Dermis microvascular lymphatic vessel endothelial cell (primary cell): ENCODE data around the gene VPS37D. TPM values are rescaled to one million over a fixed set of nuclear protein-coding genes. Genes with fewer than 3 reads are reported as not detected.
A peak's percentile ranks its signal among the peaks of the same experiment; 100 is the strongest.
"Not testable (repeated sequence)": the region's sequence is repeated elsewhere in the genome, so short reads cannot be mapped to it uniquely, and the experiment has no call there.

Source experiments
- DNase-seq, 2 donors: peaks; one replicate each; pipeline versions ENCODE4 v3.0.0 to v3.0.0-alpha.2; 2010; ENCODE audit warnings: low read depth in 2 of 2
- total RNA-seq: library from RNA; depleted of rRNA; stranded (reverse); fragments of >200 nt; gene quantifications from 2 replicates; pipeline ENCODE4 v1.2.1, GENCODE V29; 2014

Gene VPS37D, protein sequence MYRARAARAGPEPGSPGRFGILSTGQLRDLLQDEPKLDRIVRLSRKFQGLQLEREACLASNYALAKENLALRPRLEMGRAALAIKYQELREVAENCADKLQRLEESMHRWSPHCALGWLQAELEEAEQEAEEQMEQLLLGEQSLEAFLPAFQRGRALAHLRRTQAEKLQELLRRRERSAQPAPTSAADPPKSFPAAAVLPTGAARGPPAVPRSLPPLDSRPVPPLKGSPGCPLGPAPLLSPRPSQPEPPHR
- total RNA-seq = 2.7 and 3.8 TPM in 2 replicates

DNA sequence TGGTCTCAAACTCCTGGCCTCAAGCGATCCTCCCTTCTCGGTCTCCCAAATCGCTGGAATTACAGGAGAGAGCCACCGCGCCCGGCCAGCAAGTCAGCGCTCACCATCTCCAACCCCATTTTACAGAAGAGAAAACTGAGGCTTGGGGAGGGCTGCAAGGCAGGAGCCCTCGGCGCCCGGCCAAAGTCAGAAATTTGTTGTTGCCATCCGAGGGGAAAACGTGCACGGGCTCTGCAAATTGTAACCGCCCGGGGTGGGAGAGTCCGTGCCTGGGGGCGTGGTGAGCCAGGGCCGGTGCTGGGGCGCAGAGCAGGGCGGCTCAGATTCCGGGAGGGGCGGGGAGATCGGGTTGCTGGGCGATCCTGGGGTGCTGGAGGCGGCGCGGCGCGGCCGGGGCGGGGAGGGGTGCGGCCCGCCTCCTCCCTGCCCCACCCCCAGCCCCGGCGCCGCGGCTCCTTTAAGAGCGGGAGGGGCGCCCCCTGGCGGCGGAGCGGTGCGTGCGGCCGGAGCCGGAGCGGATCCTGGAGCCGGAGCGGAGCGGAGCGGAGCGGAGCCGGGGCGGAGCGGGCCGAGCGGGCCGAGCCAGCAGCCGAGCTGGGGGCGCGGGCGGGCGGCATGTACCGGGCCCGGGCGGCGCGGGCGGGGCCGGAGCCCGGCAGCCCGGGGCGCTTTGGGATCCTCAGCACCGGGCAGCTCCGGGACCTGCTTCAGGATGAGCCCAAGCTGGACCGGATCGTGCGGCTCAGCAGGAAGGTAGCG is at the start of gene VPS37D:
TSS of gene VPS37D (plus strand) at position 488 of the 759 bp plus-strand sequence. CDS start at position 616, 128 bp downstream.
- DNase-seq = peak; percentile 43 to 81

- DNase-seq = no peak
Observed at GRCh38 chr7:73618538-73618937, 49.1 kb upstream of the VPS37D start.

DNA sequence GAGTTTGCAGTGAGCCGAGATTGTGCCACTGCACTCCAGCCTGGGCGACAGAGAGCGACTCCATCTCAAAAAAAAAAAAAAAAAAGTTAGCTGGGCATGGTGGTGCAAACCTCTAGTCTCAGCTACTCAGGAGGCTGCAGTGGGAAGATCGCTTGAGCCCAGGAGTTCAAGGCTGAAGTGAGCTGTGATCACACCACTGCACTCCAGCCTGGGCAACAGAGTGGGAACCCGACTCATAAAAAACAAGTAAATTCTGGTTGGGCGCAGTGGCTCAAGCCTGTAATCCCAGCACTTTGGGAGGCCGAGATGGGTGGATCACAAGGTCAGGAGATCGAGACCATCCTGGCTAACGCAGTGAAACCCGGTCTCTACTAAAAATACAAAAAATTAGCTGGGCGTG is 48.2 kb upstream of the VPS37D start:
- DNase-seq = not testable (repeated sequence)

DNA sequence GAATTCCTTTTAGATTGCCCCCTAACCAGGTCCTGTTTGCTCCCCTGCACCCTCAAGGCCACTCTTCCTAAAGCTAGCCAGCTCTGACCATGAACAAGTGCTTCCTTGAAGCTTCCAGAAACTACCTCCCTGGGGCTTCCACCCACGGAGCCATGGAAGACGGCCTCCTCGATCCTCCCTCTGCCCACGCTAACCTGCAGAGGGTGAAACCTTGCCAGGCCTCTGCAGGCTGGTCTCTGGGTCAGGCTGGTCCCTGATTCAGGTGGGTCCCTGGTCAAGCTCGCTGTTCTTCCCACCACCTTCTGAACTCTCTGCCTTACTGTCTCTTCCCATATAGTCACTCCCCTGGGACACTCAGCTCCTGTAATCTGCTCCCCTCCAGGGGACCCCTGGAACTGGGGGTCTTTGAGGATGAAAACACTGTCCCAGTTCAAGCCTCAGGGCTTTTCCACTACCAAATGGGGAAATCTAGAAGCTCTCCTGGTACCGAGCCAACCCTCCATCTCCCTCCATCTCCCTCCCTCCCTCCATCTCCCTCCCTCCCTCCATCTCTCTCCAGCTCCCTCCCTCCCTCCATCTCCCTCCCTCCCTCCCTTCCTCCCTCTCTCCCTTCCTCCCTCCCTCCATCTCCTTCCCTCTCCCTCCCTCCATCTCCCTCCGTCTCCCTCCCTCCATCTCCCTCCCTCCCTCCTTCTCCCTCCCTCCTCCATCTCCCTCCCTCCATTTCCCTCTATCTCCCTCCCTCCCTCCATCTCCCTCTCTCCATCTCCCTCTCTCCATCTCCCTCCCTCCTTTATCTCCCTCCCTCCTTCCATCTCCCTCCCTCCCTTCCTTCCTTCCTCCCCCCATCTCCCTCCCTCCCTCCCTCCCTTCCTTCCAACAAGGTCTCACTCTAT is 46.2 kb upstream of the VPS37D start:
- no peak for DNase-seq

- no peak for DNase-seq
Observed at GRCh38 chr7:73622527-73622908, 45.1 kb upstream of the VPS37D start.

- no peak for DNase-seq
Observed at GRCh38 chr7:73622909-73623797, 44.5 kb upstream of the VPS37D start.

DNA sequence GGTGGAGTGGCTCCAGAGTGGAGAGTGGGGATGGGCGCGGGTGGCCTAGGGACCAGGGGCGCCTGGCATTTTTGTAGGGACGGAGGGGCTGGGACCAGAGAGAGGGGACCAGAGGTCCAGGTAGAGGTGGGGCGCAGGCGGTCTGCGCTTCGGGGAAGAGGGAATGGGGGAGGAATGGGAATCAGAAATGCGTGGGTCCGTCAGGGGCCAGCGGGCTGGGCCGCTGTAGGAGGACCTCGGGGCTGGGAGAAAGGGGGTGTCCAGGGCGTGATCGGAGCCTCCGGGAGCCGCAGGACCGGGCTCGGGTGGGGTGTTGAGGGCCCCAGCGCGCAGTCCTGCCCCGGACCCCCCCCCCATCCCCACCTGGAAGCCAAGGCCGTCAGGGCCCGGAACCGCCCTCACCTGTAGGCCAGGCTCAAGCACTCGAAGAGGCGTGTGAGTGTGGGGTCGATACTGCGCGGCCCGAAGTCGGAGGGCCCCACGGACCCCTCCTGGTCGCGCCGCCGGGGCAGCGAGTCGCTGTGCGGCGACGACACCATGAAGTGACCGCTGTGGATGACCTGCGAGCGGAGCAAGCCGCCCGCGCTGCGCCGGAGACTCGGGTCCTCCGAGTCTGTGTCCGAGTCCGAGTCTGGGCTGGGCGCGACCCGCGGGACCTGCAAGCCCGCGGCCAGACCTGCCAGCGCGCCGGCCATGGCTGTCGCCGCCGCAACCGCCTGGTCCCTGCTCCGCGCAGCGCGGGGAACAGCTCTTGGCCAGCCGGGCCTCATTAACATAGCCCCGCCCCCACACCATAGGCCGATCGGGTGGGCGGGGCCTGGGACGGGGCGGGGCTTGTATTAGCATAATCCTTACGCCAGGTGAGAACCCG is 43.6 kb upstream of the VPS37D start, which contains the start of gene MLXIPL:
TSS of gene MLXIPL (minus strand) at position 725 of the 871 bp plus-strand sequence. CDS start at position 695, 30 bp downstream.
- peak; percentile 21 to 67 for DNase-seq

DNA sequence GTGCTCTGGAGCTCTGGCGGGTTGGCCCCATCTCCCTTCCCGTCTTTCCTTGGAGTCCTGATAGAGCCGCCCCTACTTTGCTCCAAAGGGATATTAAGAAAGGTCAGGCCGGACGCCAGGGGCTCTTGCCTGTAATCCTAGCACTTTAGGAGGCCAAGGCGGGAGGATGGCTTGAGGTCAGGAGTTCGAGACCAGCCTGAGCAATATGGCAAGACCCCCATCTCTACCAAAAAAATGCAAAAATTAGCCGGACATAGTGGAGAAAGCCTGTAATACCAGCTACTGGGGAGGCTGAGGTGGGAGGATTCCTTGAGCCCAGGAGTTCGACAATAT is 43.0 kb upstream of the VPS37D start:
- no peak for DNase-seq

- DNase-seq = no peak
Observed at GRCh38 chr7:73625276-73625675, 42.4 kb upstream of the VPS37D start.

DNA sequence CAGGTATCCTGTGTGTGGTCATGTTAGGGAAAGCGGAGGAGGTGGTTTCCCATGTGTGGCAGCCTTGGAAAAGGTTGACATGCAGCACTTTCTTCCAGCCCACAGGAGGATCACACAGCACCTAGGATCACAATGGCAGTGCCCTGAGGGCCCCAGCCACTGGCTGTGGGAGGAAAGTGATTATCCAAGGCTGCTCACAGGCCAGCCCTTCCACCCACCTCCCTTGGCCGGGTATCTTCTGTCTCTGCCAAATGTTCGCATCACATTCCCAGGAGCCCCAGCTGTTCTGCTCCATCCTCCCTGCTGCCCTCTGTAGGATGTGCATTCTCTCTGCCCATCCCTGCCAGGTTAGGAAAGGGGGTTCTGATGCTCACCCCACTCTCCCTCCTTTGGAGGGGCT is 40.8 kb upstream of the VPS37D start:
- DNase-seq = no peak

- DNase-seq = no peak
Observed at GRCh38 chr7:73628504-73628903, 39.1 kb upstream of the VPS37D start.

- no peak for DNase-seq
Observed at GRCh38 chr7:73631558-73631957, 36.1 kb upstream of the VPS37D start.

GRCh38 chr7:73633323-73633722 is 34.3 kb upstream of the VPS37D start:
- no peak for DNase-seq

DNA sequence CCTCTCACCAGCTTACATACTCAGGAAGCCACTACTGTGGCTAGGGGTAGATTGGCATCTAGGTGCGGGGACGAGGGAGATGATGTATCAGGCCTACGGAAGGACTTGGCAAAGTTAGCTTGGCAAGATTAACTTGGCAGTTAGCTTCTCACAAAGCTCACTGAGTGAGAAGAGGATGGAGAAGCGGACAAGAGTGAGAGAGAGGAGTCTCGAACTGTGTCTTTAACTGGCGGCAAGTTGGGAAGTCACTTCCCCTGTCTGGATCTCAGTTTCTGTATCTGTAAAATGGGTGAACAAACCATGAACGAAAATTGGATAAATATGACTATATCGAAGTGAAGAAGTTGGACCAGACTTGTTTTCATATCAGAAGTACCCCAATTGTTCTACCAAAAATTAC is 33.8 kb upstream of the VPS37D start:
- DNase-seq = no peak

DNA sequence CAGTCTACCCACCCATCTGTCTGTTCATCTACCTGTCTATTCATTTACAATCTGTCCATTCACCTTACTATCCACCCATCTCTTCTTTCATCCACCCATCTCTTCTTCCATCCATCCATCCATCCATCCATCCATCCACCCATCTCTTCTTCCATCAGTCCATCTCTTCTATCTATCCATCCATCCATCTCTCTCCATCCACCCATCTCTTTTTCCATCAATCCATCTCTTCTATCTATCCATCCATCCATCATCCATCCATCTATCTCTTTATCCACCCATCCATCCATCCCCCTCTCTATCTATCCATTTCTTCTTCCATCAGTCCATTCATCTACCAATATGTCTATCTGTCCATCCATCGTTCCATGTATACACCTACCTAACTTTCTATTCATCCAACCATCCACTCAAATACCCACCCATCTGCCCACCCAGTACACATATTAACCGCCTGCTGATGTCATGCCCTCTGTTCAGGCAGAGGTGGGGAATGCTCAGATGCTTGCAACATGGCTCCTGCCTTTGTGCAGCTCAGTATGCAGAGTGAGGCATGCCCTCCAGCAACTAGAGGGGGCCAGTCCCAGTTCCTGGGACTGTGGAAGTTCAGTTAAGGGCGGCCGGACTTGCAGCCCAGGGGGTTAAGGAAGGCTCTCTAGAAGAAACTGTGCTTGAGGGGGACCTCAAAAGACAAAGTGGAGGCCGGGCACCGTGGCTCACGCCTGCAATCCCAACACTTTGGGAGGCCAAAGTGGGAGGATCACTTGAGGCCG is 32.0 kb upstream of the VPS37D start:
- DNase-seq = no peak

- no peak for DNase-seq
Observed at GRCh38 chr7:73638911-73639310, 28.7 kb upstream of the VPS37D start.

DNA sequence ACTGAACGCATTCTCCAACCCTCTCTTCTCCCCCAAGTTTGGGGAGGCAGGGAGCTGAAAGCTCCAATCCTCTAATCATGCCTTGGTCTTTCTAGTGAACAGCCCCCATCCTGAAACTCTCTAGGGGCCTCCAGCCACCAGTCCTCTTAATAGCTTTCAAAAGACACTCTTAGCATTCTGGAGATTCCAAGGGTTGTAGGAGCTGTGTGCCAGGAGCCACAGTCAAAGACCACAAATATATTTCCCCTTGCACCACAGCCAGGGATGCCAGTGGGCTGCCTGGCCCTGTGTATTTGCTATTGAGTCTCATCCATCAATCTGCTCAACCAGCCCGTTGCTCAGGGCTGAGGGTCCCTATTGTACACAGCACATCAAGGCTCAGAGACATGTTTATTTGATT is 24.8 kb upstream of the VPS37D start:
- no peak for DNase-seq

DNA sequence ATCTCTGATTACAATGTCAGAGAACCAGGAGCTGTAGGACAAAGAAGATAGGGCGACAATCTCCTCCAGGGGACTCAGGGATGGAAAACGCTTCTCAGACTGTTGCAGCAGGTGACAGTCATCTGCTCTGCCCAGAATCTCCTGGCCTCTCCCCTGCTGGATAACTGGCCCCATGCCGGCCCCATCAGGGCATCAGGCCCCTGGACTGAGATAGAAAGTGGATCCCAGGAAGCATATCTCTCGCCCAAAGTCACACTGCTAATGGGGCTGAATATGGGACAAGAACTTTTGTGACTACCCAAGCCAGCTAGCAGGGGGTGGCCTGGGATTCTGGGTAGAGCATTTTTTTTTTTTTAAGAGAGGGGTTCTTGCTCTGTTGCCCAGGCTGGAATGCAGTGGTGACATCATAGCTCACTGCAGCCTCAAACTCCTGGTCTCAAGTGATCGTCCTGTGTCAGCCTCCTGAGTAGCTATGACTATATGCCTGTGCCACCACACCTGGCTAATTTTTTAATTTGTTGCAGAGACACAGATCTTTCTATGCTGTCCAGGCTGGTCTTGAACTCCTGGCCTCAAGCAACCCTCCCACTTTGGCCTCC is 22.8 kb upstream of the VPS37D start:
- DNase-seq = no peak

DNA sequence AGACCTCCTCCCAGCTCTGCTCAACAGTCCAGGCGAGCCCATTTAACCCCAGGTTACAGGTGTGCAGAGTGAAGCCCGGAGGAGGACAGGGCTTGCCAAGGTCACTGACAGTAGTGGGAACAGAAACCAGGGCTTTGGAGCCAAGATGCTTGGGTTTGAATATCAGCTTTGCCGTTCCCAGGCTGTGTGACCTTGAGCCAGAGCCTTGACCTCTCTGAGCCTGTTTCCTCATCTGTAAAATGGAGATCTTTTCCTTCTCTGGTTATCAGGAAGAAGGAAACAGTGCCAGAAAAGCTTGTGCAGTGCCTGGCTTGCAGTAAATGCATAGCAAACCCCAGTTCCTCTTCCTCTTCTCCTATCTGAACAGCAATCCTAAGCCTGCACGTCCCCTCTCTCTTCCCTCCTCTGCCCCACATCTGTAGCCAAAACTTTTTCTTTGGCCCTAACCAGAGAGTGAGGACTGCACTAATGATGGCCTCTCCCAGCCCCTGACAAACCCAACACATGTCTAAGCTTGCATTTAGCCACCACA is 21.9 kb upstream of the VPS37D start:
- DNase-seq = no peak
